GM23338 (cell line): Measurements from ENCODE around the gene MAP2K3.

Experiments
- EZH2 ChIP-seq: fragments of 200-600 bp; sonication (generic); IDR thresholded peaks from one replicate; pipeline ENCODE4 v1.8.0; 2017; ENCODE audit warnings: antibody characterized with exemption, mild to moderate bottlenecking, low read depth; ENCODE audit not compliant: unreplicated experiment
- POLR2AphosphoS5 ChIP-seq: IDR thresholded peaks from 2 replicates; pipeline ENCODE4 v1.6.1; 2016; ENCODE audit warnings: antibody characterized with exemption, low read depth

GRCh38 chr17:21313320-21313719 is 28.8 kb downstream of the MAP2K3 start:
- no peak for TF ChIP-seq POLR2AphosphoS5
- no peak for TF ChIP-seq EZH2
